ENCODE results near the gene ARHGAP20.

The ARHGAP20 gene, protein sequence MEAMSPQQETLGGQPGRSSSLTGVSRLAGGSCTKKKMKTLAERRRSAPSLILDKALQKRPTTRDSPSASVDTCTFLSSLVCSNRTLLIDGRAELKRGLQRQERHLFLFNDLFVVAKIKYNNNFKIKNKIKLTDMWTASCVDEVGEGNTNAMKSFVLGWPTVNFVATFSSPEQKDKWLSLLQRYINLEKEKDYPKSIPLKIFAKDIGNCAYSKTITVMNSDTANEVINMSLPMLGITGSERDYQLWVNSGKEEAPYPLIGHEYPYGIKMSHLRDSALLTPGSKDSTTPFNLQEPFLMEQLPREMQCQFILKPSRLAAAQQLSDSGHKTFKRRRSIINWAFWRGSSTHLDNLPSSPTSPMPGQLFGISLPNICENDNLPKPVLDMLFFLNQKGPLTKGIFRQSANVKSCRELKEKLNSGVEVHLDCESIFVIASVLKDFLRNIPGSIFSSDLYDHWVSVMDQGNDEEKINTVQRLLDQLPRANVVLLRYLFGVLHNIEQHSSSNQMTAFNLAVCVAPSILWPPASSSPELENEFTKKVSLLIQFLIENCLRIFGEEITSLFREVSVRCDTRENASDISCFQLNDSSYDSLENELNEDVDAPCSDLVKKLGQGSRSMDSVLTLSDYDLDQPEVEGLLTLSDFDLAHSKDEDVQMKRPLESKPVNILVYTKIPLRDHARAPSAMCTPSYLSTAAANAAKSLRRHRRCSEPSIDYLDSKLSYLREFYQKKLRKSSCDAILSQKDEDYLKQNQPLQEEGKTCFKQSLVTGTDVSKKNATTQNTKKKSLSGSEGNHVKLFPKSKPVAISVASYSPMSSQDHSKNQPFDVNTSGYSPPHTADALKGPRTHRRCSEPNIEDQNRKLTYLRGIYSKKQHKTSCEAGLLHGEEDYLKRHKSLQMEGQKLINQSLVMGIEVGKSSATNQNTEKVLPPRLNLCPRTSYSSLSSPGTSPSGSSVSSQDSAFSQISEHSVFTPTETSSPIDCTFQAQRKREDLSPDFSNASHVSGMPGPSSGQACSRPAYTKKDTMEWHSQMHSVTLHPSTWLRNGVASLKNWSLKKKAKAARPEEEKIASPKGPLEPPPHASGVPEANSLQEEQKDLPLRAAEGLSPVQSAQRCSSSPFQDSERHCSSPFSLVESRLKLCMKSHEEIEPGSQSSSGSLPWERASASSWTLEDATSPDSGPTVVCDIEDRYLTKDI

DNA sequence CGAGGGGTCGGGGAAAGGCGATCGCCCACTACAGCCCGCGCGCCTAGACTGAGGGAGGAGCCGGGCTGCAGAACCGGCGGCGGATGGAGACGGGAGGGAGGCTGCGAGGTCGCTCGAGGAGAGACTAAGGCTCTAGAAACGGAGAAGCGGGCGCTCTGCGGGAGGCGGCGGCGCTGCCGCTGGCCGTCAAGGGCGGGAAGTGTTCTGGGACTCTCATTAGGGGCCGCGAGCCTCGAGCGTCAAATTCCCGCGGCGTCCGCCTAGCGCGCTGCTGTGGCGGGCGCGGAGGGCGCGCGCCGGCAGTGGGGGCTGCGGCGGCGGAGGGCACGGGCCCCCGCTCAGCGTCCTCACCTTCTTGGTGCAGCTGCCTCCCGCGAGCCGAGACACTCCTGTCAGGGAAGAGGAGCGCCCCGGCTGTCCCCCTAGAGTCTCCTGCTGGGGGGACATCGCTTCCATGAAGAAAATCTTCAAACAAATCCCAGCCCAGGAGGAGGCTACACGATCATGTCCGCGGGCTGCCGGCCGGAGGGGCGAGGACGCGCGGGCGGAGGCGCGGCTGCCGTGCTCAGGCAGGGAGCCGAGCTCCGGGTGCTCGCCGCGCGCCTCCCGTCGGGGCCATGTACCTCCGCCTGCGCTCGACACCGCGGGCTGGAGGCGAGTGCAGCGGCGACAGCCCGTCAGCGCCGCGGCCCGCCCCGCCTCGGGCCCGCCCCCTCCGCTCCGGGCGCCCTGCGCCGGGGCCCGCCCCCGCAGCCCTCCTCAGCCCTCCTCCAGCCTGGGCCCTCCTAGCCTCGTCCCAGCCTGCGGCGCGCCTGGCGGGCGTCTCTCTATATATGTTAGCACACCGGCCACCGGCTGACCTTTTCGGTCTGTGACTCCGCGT lies at the start of gene ARHGAP20:
Gene ARHGAP20 (minus strand): TSS at position 662 of the 883 bp plus-strand sequence. CDS start 206 bp downstream, at position 456.
- Histone ChIP-seq H3K9ac (ENCODE audit: low read depth, low read length) (peak within 1 kb of the TSS; percentile 37), H3K4me1 (ENCODE audit: control insufficient read depth, insufficient read depth, low read length) (no peaks in the 10 kb centered on the region), H3K27me3 (ENCODE audit: control insufficient read depth, insufficient read depth, low read length) (peaks cover 82% of the 10 kb centered on the region), H3K4me3 (ENCODE audit: low read depth, low read length) (peak within 1 kb of the TSS; percentile 82), H3K9me3 (ENCODE audit: control insufficient read depth, insufficient read depth, low read length) (no peaks in the 10 kb centered on the region), H3K36me3 (ENCODE audit: control insufficient read depth, insufficient read depth, low read length) (no peaks in the 10 kb centered on the region)

DNA sequence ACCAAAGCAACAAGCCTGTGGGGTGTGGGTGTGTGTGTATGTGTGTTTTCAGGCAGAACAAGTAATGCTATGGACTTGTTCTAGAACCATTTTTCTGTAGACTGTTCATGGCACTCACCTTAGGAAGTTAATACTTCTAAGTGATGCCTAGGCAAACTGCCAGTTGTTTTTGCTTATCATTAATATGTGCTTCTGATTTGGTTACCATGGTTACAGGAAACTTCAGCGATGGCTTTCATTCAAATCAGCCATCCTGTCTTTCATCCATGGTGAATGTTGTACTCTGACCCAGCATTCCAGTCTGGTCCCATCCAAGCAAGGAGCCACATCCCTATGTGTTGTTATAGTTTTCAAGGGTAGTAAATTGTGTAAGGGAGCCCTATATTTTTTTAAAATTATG lies 49.8 kb upstream of the ARHGAP20 start:
- Histone ChIP-seq H3K9ac (ENCODE audit: low read depth, low read length) (no peak overlapping the region), H3K9me3 (ENCODE audit: control insufficient read depth, insufficient read depth, low read length) (no peaks in the 10 kb centered on the region), H3K36me3 (ENCODE audit: control insufficient read depth, insufficient read depth, low read length) (no peaks in the 10 kb centered on the region), H3K4me3 (ENCODE audit: low read depth, low read length) (no peak overlapping the region), H3K27me3 (ENCODE audit: control insufficient read depth, insufficient read depth, low read length) (no peaks in the 10 kb centered on the region), H3K4me1 (ENCODE audit: control insufficient read depth, insufficient read depth, low read length) (no peaks in the 10 kb centered on the region)

DNA sequence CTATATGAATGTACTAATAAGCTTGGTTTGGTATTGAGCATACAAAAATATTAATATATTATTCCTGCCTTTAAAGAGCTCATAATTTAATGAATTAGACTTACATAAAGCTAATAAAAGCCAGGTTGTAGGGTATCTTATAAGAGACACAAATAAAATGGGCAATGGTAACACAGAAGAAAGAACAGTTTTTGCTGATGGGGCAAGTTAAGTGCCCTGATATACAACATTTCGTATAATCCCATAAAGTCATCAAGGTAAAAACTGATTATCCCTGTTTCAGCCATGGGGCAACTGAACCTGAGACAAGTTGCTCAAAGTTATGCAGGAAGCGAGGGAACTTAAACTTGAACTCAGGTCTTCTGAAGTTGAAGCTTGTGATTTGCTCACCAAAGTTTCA lies 48.9 kb upstream of the ARHGAP20 start:
- Histone ChIP-seq H3K4me1 (ENCODE audit: control insufficient read depth, insufficient read depth, low read length) (no peaks in the 10 kb centered on the region), H3K4me3 (ENCODE audit: low read depth, low read length) (no peak overlapping the region), H3K9ac (ENCODE audit: low read depth, low read length) (no peak overlapping the region), H3K27me3 (ENCODE audit: control insufficient read depth, insufficient read depth, low read length) (no peaks in the 10 kb centered on the region), H3K9me3 (ENCODE audit: control insufficient read depth, insufficient read depth, low read length) (no peaks in the 10 kb centered on the region), H3K36me3 (ENCODE audit: control insufficient read depth, insufficient read depth, low read length) (no peaks in the 10 kb centered on the region)

DNA sequence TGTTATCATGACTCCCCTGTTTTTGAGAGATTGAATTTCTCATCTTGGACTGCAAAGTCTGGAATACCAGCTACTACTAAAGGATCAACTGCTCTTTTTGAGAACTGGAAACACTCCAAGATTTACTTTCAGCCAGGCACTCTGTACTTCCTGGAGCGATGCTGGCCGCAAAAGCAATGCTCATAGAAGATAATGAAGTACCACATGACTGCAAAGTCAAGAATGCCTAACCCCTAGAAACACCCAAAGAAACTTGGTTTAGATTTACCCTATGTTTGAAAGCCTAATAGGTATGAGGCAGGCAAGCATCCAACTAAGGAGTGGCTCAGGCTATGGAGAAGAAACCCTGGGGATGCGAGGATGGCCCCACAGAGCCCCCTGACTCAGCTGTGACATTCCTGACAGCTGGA lies 47.7 kb upstream of the ARHGAP20 start:
- no peaks in the 10 kb centered on the region for H3K9me3 ChIP-seq (ENCODE audit: control insufficient read depth, insufficient read depth, low read length)
- H3K4me1 ChIP-seq (ENCODE audit: control insufficient read depth, insufficient read depth, low read length): no peaks in the 10 kb centered on the region
- H3K36me3 ChIP-seq (ENCODE audit: control insufficient read depth, insufficient read depth, low read length): no peaks in the 10 kb centered on the region
- no peak overlapping the region for H3K9ac ChIP-seq (ENCODE audit: low read depth, low read length)
- H3K4me3 ChIP-seq (ENCODE audit: low read depth, low read length): no peak overlapping the region
- no peaks in the 10 kb centered on the region for H3K27me3 ChIP-seq (ENCODE audit: control insufficient read depth, insufficient read depth, low read length)

DNA sequence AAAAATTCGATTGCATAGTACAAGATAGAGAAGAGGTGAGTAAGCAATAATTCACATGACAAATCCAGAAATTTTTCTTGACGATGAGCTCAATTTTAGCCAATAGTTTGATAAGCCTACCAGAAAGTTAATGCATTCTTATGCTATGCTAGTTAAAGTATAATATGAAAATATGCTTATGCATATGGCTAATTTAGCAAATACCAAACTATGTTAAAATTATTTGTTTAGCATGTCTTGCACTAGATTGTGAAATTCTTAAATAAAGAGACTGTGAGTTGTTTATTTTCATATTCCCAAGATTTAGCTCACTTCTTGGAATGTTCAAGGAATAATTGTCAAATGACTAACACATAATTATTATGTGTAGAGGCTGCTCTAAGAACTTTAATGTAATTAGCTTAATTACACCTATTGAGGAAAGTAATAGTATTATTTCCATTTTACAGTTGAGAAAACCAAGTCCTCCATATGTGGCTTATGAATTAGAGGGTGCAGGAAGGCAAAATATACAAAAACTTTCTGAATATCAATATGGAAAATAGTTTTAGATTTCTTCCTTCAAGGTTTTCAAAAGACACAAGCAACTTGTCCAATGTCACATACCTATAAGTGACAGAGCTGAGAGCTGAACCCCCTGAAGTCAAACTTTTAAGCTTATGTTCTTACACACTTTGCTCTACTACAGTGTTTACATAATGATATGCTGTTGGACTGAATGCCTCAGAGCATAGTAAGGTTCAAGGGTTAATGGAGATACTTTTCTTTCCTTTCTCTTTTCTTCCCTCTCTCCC lies 45.9 kb upstream of the ARHGAP20 start:
- Histone ChIP-seq H3K27me3 (ENCODE audit: control insufficient read depth, insufficient read depth, low read length) (no peaks in the 10 kb centered on the region), H3K36me3 (ENCODE audit: control insufficient read depth, insufficient read depth, low read length) (no peaks in the 10 kb centered on the region), H3K9me3 (ENCODE audit: control insufficient read depth, insufficient read depth, low read length) (no peaks in the 10 kb centered on the region), H3K9ac (ENCODE audit: low read depth, low read length) (no peak overlapping the region), H3K4me1 (ENCODE audit: control insufficient read depth, insufficient read depth, low read length) (no peaks in the 10 kb centered on the region), H3K4me3 (ENCODE audit: low read depth, low read length) (no peak overlapping the region)

DNA sequence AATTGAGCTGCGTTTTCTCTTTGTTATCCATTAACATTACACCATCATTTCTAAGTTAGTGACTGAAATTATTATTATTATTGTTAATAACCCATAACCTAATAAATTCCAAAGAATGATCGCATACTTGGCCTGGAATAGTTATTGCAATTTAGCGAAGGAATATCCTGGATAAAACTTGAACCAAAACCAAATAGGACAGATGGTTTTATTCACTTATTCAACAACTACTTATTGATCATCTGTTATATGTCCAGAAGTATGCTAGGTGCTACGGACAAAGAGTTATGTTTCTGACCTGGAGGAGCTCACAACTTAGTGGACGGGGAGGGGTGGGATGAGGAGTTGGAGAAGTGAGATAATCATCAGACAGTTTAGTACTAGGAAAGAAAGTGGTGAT lies 44.8 kb upstream of the ARHGAP20 start:
- Histone ChIP-seq H3K9me3 (ENCODE audit: control insufficient read depth, insufficient read depth, low read length) (no peaks in the 10 kb centered on the region), H3K27me3 (ENCODE audit: control insufficient read depth, insufficient read depth, low read length) (no peaks in the 10 kb centered on the region), H3K4me3 (ENCODE audit: low read depth, low read length) (no peak overlapping the region), H3K9ac (ENCODE audit: low read depth, low read length) (no peak overlapping the region), H3K36me3 (ENCODE audit: control insufficient read depth, insufficient read depth, low read length) (no peaks in the 10 kb centered on the region), H3K4me1 (ENCODE audit: control insufficient read depth, insufficient read depth, low read length) (no peaks in the 10 kb centered on the region)

DNA sequence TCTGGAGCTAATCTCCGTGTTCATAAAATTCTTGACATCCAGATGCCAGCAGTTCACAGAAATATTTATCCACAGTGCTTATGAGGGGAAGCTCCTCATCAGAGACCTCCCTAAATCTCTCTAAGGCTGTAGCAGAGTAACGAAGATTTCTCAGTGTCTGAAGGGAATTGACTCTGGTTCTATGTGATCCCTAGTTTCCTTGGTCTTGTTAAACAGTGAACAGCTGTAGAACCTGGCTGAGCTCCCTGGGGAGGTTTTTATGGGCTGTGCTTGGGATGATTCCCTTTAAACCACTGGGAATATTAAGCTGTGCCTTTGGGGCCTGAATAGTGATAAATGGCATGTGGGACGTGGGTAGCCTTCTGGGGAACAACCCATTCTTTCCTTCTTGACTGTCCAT lies 43.7 kb upstream of the ARHGAP20 start:
- H3K27me3 ChIP-seq (ENCODE audit: control insufficient read depth, insufficient read depth, low read length): no peaks in the 10 kb centered on the region
- H3K4me3 ChIP-seq (ENCODE audit: low read depth, low read length): no peak overlapping the region
- no peaks in the 10 kb centered on the region for H3K9me3 ChIP-seq (ENCODE audit: control insufficient read depth, insufficient read depth, low read length)
- no peaks in the 10 kb centered on the region for H3K36me3 ChIP-seq (ENCODE audit: control insufficient read depth, insufficient read depth, low read length)
- H3K9ac ChIP-seq (ENCODE audit: low read depth, low read length): no peak overlapping the region
- H3K4me1 ChIP-seq (ENCODE audit: control insufficient read depth, insufficient read depth, low read length): no peaks in the 10 kb centered on the region

DNA sequence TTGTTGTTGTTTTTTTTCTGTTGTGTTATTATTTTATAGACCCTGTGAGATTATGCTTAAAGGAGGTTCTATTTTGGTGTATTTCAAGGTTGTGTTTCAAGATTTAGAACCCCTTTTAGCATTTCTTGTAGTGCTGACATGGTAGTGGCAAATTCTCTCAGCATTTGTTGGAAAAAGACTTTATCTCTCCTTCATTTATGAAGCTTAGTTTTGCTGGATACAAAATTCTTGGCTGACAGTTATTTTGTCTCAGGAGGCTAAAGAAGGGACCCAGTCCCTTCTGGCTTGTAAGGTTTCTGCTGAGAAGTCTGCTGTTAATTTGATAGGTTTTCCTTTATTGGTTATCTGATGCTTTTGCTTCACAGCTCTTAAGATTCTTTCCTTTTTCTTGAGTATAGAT lies 40.7 kb upstream of the ARHGAP20 start:
- Histone ChIP-seq H3K9ac (ENCODE audit: low read depth, low read length) (no peak overlapping the region), H3K4me1 (ENCODE audit: control insufficient read depth, insufficient read depth, low read length) (no peaks in the 10 kb centered on the region), H3K36me3 (ENCODE audit: control insufficient read depth, insufficient read depth, low read length) (no peaks in the 10 kb centered on the region), H3K9me3 (ENCODE audit: control insufficient read depth, insufficient read depth, low read length) (no peaks in the 10 kb centered on the region), H3K4me3 (ENCODE audit: low read depth, low read length) (no peak overlapping the region), H3K27me3 (ENCODE audit: control insufficient read depth, insufficient read depth, low read length) (no peaks in the 10 kb centered on the region)

DNA sequence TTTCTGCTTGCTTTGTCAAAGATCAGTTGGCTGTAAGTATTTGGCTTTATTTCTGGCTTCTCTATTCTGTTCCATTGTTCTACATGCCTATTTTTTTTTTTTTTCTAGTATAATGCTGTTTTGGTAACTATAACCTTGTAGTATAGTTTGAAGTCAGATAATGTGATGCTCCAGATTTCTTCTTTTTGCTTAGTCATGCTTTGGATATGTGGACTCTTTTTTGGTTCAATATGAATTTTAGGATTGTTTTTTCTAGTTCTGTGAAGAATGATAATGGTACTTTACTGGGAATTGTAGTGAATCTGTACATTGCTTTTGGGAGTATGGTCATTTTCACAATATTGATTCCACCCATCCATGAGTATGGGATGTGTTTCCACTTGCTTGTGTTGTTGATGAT lies 37.9 kb upstream of the ARHGAP20 start:
- Histone ChIP-seq H3K27me3 (ENCODE audit: control insufficient read depth, insufficient read depth, low read length) (no peaks in the 10 kb centered on the region), H3K4me3 (ENCODE audit: low read depth, low read length) (no peak overlapping the region), H3K9me3 (ENCODE audit: control insufficient read depth, insufficient read depth, low read length) (no peaks in the 10 kb centered on the region), H3K9ac (ENCODE audit: low read depth, low read length) (no peak overlapping the region), H3K36me3 (ENCODE audit: control insufficient read depth, insufficient read depth, low read length) (no peaks in the 10 kb centered on the region), H3K4me1 (ENCODE audit: control insufficient read depth, insufficient read depth, low read length) (no peaks in the 10 kb centered on the region)

DNA sequence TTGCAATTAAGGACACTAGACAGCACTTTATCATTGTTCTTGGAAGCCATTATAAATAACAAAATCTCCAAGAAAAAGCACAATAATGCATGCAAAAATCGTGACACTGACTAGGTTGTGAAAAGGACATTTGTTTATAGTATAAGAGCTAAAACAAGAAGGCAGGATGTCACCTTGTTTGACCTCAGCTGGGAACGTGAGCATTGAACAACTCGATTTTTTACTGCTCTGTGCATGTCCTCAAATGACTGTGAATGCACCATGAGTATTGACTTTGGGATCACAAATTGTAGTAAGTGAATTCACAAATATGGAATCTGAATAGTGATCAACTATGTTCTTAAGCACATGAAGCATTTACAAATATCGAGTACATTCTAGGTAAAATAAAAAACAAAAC lies 35.3 kb upstream of the ARHGAP20 start:
- Histone ChIP-seq H3K4me3 (ENCODE audit: low read depth, low read length) (no peak overlapping the region), H3K9ac (ENCODE audit: low read depth, low read length) (no peak overlapping the region), H3K36me3 (ENCODE audit: control insufficient read depth, insufficient read depth, low read length) (no peaks in the 10 kb centered on the region), H3K9me3 (ENCODE audit: control insufficient read depth, insufficient read depth, low read length) (no peaks in the 10 kb centered on the region), H3K27me3 (ENCODE audit: control insufficient read depth, insufficient read depth, low read length) (no peaks in the 10 kb centered on the region), H3K4me1 (ENCODE audit: control insufficient read depth, insufficient read depth, low read length) (no peaks in the 10 kb centered on the region)

Data from iPS-15b (cell line).